HCT116 (cell line): ENCODE data around the gene TMEM115. TPM values are rescaled to one million over a fixed set of nuclear protein-coding genes. Genes with fewer than 3 reads are reported as not detected.
A peak's percentile ranks its signal among the peaks of the same experiment; 100 is the strongest.

Experiments used
- ATAC-seq: fragments of 200-7000 bp; cut with Tn5 transposase; 2 replicates; pipeline ENCODE4 v1.9.1; 2020; ENCODE audit warnings: mild to moderate bottlenecking, moderate library complexity
- BruUV-seq: library from RNA; stranded (reverse); fragments of 400-500 nt; replicated peaks from 2 replicates; lab custom pipeline; 2021; lab: Mats Ljungman, UMichigan
- CTCF ChIA-PET: fragments of 300-600 bp; sonication (Branson Sonifier 250); formaldehyde crosslinking; loops from one replicate; lab custom pipeline; 2021; ENCODE audit warnings: antibody characterized with exemption; lab: Charles Lee
- POLR2A ChIA-PET: fragments of 300-600, 350-600 bp; sonication (Branson Sonifier 250); formaldehyde crosslinking; loops from one replicate; lab custom pipeline; 2021; ENCODE audit warnings: antibody characterized with exemption; lab: Charles Lee
- RAD21 ChIA-PET, 2 experiments: fragments of 300-600 bp; sonication (Branson Sonifier 250); formaldehyde crosslinking; loops; one replicate each; lab custom pipeline; 2023; ENCODE audit warnings: low total read pairs in 2 of 2; ENCODE audit not compliant: uncharacterized antibody in 2 of 2, unreplicated experiment in 2 of 2, low non-redundant PET in 1 of 2; lab: Charles Lee
- DNase-seq: peaks from one replicate; pipeline ENCODE4 v3.0.0-alpha.2; 2010; ENCODE audit warnings: low read depth, low spot score
- H2AFZ ChIP-seq: fragments of 200-600 bp; shearing (Covaris generic), sonication (generic); 2 replicates; pipeline ENCODE4 v1.6.1; 2017; ENCODE audit warnings: low read depth, mixed run types, mixed read lengths, antibody characterized with exemption, low read length; ENCODE audit not compliant: poor library complexity, severe bottlenecking
- H3K27ac ChIP-seq: 2 replicates; pipeline ENCODE4 v1.5.1; 2012; ENCODE audit warnings: low read depth, low read length
- H3K27me3 ChIP-seq: fragments of 200-600 bp; sonication (generic); 2 replicates; pipeline ENCODE4 v1.6.1; 2016; ENCODE audit warnings: mixed run types, low read length, mixed read lengths; ENCODE audit not compliant: insufficient read depth
- H3K36me3 ChIP-seq, 2 experiments: fragments of 200-500 bp in 1 of 2; fragments of 200-600 bp in 1 of 2; sonication (Bioruptor generic) in 1 of 2; sonication (generic) in 1 of 2; 2 replicates each; pipeline versions ENCODE4 v1.5.1 to v1.6.1; 2014 to 2016; ENCODE audit warnings: low read length in 2 of 2, inconsistent platforms in 1 of 2, mixed read lengths in 1 of 2, mixed run types in 1 of 2; ENCODE audit not compliant: insufficient read depth in 2 of 2, control insufficient read depth in 1 of 2
- H3K4me1 ChIP-seq, 2 experiments: fragments of 200-600 bp in 1 of 2; sonication (generic) in 1 of 2; 2 replicates each; pipeline versions ENCODE4 v1.5.1 to v1.6.1; 2012 to 2017; ENCODE audit warnings: low read length in 2 of 2, inconsistent platforms in 1 of 2, mild to moderate bottlenecking in 1 of 2, mixed read lengths in 1 of 2, mixed run types in 1 of 2, moderate library complexity in 1 of 2; ENCODE audit not compliant: insufficient read depth in 2 of 2, control insufficient read depth in 1 of 2
- H3K4me2 ChIP-seq: fragments of 200-600 bp; sonication (generic); 2 replicates; pipeline ENCODE4 v1.6.1; 2017; ENCODE audit warnings: mixed run types, low read length, mixed read lengths
- H3K4me3 ChIP-seq, 2 experiments: fragments of 200-600 bp in 1 of 2; sonication (generic) in 1 of 2; replicated peaks in 1 of 2; 2 replicates each; pipeline ENCODE4 v1.5.1; 2011 to 2016; ENCODE audit warnings: low read length in 2 of 2, control low read depth in 1 of 2, low read depth in 1 of 2, mild to moderate bottlenecking in 1 of 2, mixed read lengths in 1 of 2, mixed run types in 1 of 2
- H3K79me2 ChIP-seq: fragments of 200-600 bp; sonication (generic); 2 replicates; pipeline ENCODE4 v1.6.1; 2017; ENCODE audit warnings: mild to moderate bottlenecking, mixed run types, low read length, moderate library complexity, mixed read lengths; ENCODE audit not compliant: insufficient read depth
- H3K9ac ChIP-seq: fragments of 200-600 bp; sonication (generic); 2 replicates; pipeline ENCODE4 v1.6.1; 2016; ENCODE audit warnings: low read length, mixed read lengths
- H3K9me2 ChIP-seq: fragments of 200-600 bp; sonication (generic), shearing (Covaris generic); 2 replicates; pipeline ENCODE4 v1.6.1; 2017; ENCODE audit warnings: mixed run types, mild to moderate bottlenecking, moderate library complexity; ENCODE audit not compliant: insufficient read depth
- H3K9me3 ChIP-seq, 2 experiments: fragments of 200-500 bp in 1 of 2; fragments of 200-600 bp in 1 of 2; sonication (Bioruptor generic) in 1 of 2; sonication (generic) in 1 of 2; 2 replicates each; pipeline ENCODE4 v1.6.1; 2014 to 2017; ENCODE audit warnings: low read length in 2 of 2, mixed read lengths in 2 of 2, inconsistent platforms in 1 of 2, low read depth in 1 of 2, mild to moderate bottlenecking in 1 of 2, mixed run types in 1 of 2, moderate library complexity in 1 of 2; ENCODE audit not compliant: control insufficient read depth in 1 of 2, insufficient read depth in 1 of 2
- H4K20me1 ChIP-seq: fragments of 200-600 bp; sonication (generic), shearing (Covaris generic); 2 replicates; pipeline ENCODE4 v1.6.1; 2017; ENCODE audit warnings: mixed run types, mild to moderate bottlenecking, moderate library complexity; ENCODE audit not compliant: insufficient read depth
- ATF3 ChIP-seq: IDR thresholded peaks from 2 replicates; pipeline ENCODE4 v1.6.1; 2012
- EGR1 ChIP-seq: IDR thresholded peaks from 2 replicates; pipeline ENCODE4 v1.6.1; 2012; ENCODE audit warnings: low read depth
- ELF1 ChIP-seq: IDR thresholded peaks from 2 replicates; pipeline ENCODE4 v1.6.1; 2012; ENCODE audit warnings: low read depth, borderline replicate concordance
- EZH2 ChIP-seq: fragments of 200-600 bp; sonication (generic); IDR thresholded peaks from 2 replicates; pipeline ENCODE4 v1.6.1; 2017; ENCODE audit warnings: antibody characterized with exemption, mixed run types
- EZH2phosphoT487 ChIP-seq: fragments of 200-600 bp; IDR thresholded peaks from 2 replicates; pipeline ENCODE4 v1.6.1; 2018; ENCODE audit warnings: antibody characterized with exemption, borderline replicate concordance
- JUND ChIP-seq: IDR thresholded peaks from 2 replicates; pipeline ENCODE4 v1.6.1; 2012
- POLR2AphosphoS5 ChIP-seq: IDR thresholded peaks from 2 replicates; pipeline ENCODE4 v1.6.1; 2011; ENCODE audit warnings: mild to moderate bottlenecking, low read depth, low read length, moderate library complexity
- REST ChIP-seq: IDR thresholded peaks from 2 replicates; pipeline ENCODE4 v1.6.1; 2012; ENCODE audit warnings: low read depth
- SIN3A ChIP-seq: IDR thresholded peaks from 2 replicates; pipeline ENCODE4 v1.6.1; 2012; ENCODE audit warnings: low read depth
- SP1 ChIP-seq: IDR thresholded peaks from 2 replicates; pipeline ENCODE4 v1.6.1; 2012; ENCODE audit warnings: low read depth
- YY1 ChIP-seq: IDR thresholded peaks from 2 replicates; pipeline ENCODE4 v1.6.1; 2011; ENCODE audit warnings: low read length, low read depth, moderate library complexity, mild to moderate bottlenecking; ENCODE audit not compliant: insufficient replicate concordance; ENCODE audit errors: extremely low read depth
- ZBTB33 ChIP-seq: IDR thresholded peaks from 2 replicates; pipeline ENCODE4 v1.6.1; 2011; ENCODE audit warnings: mild to moderate bottlenecking, low read length, moderate library complexity; ENCODE audit not compliant: insufficient replicate concordance; ENCODE audit errors: extremely low read depth
- ZFX ChIP-seq: fragments of 450-650 bp; IDR thresholded peaks from 2 replicates; pipeline ENCODE4 v1.6.1; 2017
- intact Hi-C: fragments of 100-400 bp; cut with micrococcal nuclease; formaldehyde crosslinking; loops from 2 replicates; pipeline ENCODE4 v1.10.0; 2022
- total RNA-seq: library from RNA; stranded (reverse); gene quantifications from one replicate; pipeline ENCODE4 v1.2.1, GENCODE V29; 2021; ENCODE audit not compliant: unreplicated experiment
- TF ChIP-seq, protein P1 (sequence below): IDR thresholded peaks from 2 replicates; pipeline ENCODE4 v1.6.1; 2012

The TMEM115 gene
- total RNA-seq, 1 experiment from 2014 or later: 24.6 TPM

DNA sequence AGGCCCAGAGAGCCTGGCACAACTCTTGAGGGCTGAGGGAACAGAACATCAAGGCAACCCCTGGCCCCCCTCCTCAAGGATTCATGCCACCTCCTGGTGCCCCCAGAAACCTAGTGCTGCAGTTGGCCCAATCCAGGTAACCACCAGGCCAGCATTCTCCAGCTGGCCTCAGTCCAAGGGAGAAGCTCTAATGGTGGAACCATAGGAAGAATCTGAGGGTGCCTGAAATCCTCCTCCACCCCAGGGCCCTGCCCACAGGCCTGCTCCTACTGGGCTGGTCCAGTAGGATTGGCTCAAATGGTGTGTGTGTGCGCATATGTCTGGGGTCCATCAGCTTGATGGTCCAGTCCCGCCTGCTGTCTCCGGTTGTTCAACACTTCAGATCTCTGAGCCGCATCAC lies 44.5 kb downstream of the TMEM115 start:
- H3K27ac ChIP-seq: no peak overlapping the region
- DNase-seq: no peak
- H4K20me1 ChIP-seq: no peaks in the 10 kb centered on the region
- no peaks in the 10 kb centered on the region for H3K27me3 ChIP-seq
- H2AFZ ChIP-seq: no peak overlapping the region
- no peaks in the 10 kb centered on the region for H3K9me3 ChIP-seq
- H3K9me2 ChIP-seq: no peaks in the 10 kb centered on the region
- no peak overlapping the region for H3K4me3 ChIP-seq
- ATAC-seq: no peak
- no peak for TF ChIP-seq ZFX
- no peak for TF ChIP-seq JUND
- no peak for TF ChIP-seq SP1
- TF ChIP-seq, protein P1, sequence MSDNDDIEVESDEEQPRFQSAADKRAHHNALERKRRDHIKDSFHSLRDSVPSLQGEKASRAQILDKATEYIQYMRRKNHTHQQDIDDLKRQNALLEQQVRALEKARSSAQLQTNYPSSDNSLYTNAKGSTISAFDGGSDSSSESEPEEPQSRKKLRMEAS: no peak
- TF ChIP-seq YY1: no peak
- no peak for TF ChIP-seq EZH2
- no peak for TF ChIP-seq EZH2phosphoT487
- TF ChIP-seq EGR1: no peak
- no peak overlapping the region for H3K9ac ChIP-seq
- RAD21 ChIA-PET: no interaction called here
- POLR2A ChIA-PET: interaction anchor here (1.6 to 2.1 kb wide), 3 partner anchors 12 to 23 kb away, joined by 5 to 8 read pairs (median 5); partner anchors contain the start of genes HYAL1, HYAL3, IFRD2 and NAA80
- H3K4me2 ChIP-seq: 0 out of 2 replicates have a peak overlapping the region, but pooled peaks have one; percentile 92
- H3K36me3 ChIP-seq: peaks cover 2 to 17% of the 10 kb centered on the region in 2 experiments; a peak in 1 of 4 replicates
- no TSS peak for BruUV-seq
- H3K79me2 ChIP-seq: peaks cover 39% of the 10 kb centered on the region
- CTCF ChIA-PET: no interaction called here
- intact Hi-C loops: no loop called here
- H3K4me1 ChIP-seq: peaks cover 55 to 74% of the 10 kb centered on the region in 2 experiments

DNA sequence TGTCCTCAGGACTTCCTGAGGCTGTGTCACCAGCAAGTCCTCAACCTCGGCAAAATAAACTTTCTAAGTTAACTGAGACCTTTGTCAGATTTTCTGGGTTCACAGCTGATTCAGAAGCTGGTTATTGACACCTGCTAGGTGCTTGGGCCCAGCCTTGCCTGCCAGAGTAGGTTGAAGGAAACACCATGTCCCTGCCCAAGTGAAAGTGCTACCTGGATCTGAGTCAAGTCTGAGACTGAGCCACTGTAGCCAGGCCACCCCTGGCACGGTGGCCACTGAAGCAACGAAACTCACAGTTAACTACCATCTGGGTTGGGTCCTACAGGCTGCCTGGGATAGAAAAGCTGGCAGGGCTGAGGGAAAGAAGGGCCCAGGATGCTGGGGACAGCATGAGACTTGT lies 45.0 kb downstream of the TMEM115 start:
- Histone ChIP-seq H3K9ac (no peak overlapping the region), H3K27me3 (no peaks in the 10 kb centered on the region), H3K4me2 (no peak overlapping the region), H3K27ac (no peak overlapping the region; the same call in 1 of the 2 replicates), H3K4me3 (no peak overlapping the region), H4K20me1 (no peaks in the 10 kb centered on the region), H3K9me3 (no peaks in the 10 kb centered on the region), H3K4me1 (peaks cover 55 to 74% of the 10 kb centered on the region in 2 experiments), H2AFZ (no peak overlapping the region), H3K9me2 (no peaks in the 10 kb centered on the region), H3K79me2 (peaks cover 34% of the 10 kb centered on the region), H3K36me3 (peaks cover 1 to 16% of the 10 kb centered on the region in 2 experiments; a peak in 1 of 4 replicates)
- ATAC-seq: no peak
- ChIA-PET RAD21 (no interaction called here), POLR2A (interaction anchor here (1.6 to 1.9 kb wide), 2 partner anchors 11 to 15 kb away, joined by 5 to 8 read pairs; partner anchors contain the start of genes HYAL1, HYAL3 and NAA80), CTCF (interaction anchor here (1.0 kb wide), 1 partner anchor 10 kb away, joined by 3 read pairs; no protein-coding TSS in a partner anchor)
- no TSS peak for BruUV-seq
- DNase-seq: no peak
- intact Hi-C loops: no loop called here
- TF ChIP-seq EZH2: no peak
- TF ChIP-seq ELF1: no peak
- TF ChIP-seq SIN3A: no peak
- no peak for TF ChIP-seq JUND
- no peak for TF ChIP-seq REST
- TF ChIP-seq EZH2phosphoT487: no peak
- no peak for TF ChIP-seq POLR2AphosphoS5
- no peak for TF ChIP-seq SP1
- TF ChIP-seq ZBTB33: no peak
- TF ChIP-seq ATF3: no peak
